HG03565 (cell line): ENCODE data around the gene TRIM60.
"Not testable (repeated sequence)": the region's sequence is repeated elsewhere in the genome, so short reads cannot be mapped to it uniquely, and the experiment has no call there.

Experiments used
- ATAC-seq: cut with Tn5 transposase; IDR thresholded peaks from one replicate; pipeline ENCODE4 v1.9.1; 2021; ENCODE audit warnings: mild to moderate bottlenecking, moderate library complexity; ENCODE audit not compliant: unreplicated experiment

TRIM60 gene

DNA sequence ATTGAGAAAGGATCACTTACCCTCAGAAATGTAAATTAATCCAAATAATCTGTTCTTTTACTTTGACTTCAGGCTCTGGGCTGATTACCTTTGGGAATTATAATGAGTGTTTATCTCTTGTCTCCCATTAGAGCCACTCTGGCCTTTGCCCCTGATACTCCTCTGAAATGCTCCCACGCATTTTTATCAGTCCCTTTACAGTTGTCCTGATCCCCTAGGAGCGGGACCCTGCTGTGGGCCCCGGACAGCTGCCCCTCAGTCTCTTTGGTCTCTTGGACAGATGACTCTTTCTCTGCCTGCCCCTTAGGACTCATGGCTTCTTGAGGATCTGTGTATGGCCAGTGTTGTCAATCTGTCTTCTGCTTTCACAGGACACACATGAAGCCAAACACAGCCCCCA is 20.8 kb downstream of the TRIM60 start:
- no peak for ATAC-seq

DNA sequence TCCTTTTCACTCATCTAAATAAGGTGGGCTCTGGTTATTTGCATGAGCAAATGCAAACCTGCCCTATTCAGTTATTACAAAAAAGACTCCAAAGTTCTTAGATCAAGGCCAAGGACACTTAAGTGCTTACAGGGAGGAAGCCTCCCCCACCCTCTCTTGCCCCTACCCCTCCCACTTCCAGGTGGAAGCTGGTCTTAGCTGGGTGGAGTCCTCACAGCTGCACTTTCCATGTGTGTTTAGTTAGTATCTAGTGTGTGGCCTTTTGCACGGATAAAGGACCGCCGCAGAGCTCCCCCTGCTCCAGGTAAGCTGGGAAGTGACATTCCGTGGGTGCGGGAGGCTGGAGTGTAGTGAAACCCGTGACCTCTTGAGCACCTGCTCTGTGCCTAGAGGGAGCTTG is 21.8 kb downstream of the TRIM60 start, which contains the start of gene TRIM75:
Gene TRIM75, plus strand, starts transcription at position 222 of the 400 bp plus-strand sequence. CDS start 5,282 bp downstream, outside the sequence.
- ATAC-seq: no peak

GRCh38 chr4:165055601-165056000 is 23.8 kb downstream of the TRIM60 start:
- no peak for ATAC-seq

GRCh38 chr4:165058666-165059065 is 26.9 kb downstream of the TRIM60 start:
- no peak for ATAC-seq

GRCh38 chr4:165059386-165059785 is 27.6 kb downstream of the TRIM60 start:
- ATAC-seq: no peak

GRCh38 chr4:165060938-165061337 is 29.1 kb downstream of the TRIM60 start:
- no peak for ATAC-seq

- no peak for ATAC-seq
Measured at GRCh38 chr4:165070560-165070959, 38.8 kb downstream of the TRIM60 start.

- ATAC-seq: not testable (repeated sequence)
Measured at GRCh38 chr4:165073346-165073745, 41.5 kb downstream of the TRIM60 start.

GRCh38 chr4:165077034-165077578 is 45.3 kb downstream of the TRIM60 start:
- ATAC-seq: no peak

- no peak for ATAC-seq
Measured at GRCh38 chr4:165079476-165079875, 47.7 kb downstream of the TRIM60 start.

DNA sequence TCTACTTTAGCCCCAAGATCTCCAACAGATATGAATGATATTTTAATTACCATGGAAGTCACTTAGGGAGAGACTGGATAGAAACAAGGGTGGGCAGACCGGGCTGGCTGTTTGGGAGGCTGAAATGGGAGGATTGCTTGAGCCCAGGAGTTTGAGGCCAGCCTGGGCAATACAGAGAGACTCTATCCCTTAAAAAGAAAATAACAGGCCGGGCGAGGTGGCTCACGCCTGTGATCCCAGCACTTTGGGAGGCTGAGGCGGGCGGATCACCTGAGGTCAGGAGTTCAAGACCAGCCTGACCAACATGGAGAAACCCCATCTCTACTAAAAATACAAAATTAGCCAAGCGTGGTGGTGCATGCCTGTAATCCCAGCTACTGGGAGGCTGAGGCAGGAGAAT is 53.0 kb downstream of the TRIM60 start:
- not testable (repeated sequence) for ATAC-seq

GRCh38 chr4:165085946-165086345 is 54.1 kb downstream of the TRIM60 start:
- ATAC-seq: no peak

DNA sequence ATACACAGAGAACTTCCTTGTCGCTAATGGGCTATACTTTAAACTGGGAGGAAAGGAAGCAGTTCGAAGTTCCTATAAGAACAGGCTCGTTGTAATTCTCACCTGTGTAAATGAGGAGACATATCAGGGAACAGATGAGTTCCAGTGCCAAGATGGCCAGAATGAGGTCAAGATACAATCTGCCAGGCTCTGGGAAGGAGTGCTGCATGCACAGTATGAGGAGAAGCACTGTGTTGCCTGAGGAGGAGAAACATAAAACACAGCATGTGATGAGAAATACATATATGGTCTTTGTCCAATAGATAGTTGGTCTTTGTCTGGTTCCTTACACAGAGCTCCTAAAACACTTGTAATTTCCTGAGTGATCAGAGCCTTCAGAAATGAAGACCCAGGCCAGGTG is 56.6 kb downstream of the TRIM60 start:
- no peak for ATAC-seq
